Left cardiac atrium (tissue), 4 donors: Measurements from ENCODE around the gene SCRN2. TPM values are rescaled to one million over a fixed set of nuclear protein-coding genes. Genes with fewer than 3 reads are reported as not detected.

ENCODE experiments used
- ATAC-seq, 2 donors: fragments of 200-7000 bp; cut with Tn5 transposase; one replicate each; pipeline ENCODE4 v1.9.1; 2020; ENCODE audit warnings: mild to moderate bottlenecking in 2 of 2, moderate library complexity in 2 of 2
- DNase-seq: peaks from one replicate; pipeline ENCODE4 v3.0.0-alpha.2; 2020
- intact Hi-C, 2 donors: fragments of 100-400 bp; cut with DNase I; formaldehyde crosslinking; loops; one replicate each; pipeline versions ENCODE4 v1.14.1 to v1.15.1; 2022 to 2023
- total RNA-seq, 2 donors: library from RNA; stranded (reverse); fragmentation: NEBNext Ultra II Directional; extraction: Animal tissue kit (Norgen Biotek cat#: 25700); gene quantifications; one replicate each; pipeline ENCODE4 v1.2.1, GENCODE V29; 2021
- donor health status: DM: no; HTN: yes; CAD: no.
- donor health status: DM: no; HTN: yes; CAD: no; lungs with severe emphysema.
- donor health status: DM: yes; HTN: yes; CAD: no.
- donor health status: Dilated cardiomyopathy.

Gene SCRN2
- total RNA-seq, 2 donors from 2014 or later, result 32.2 to 33.6 TPM

GRCh38 chr17:47812146-47812920 is 28.7 kb downstream of the SCRN2 start:
- ATAC-seq, result no peak
- intact Hi-C loops, result no loop called here
- DNase-seq, result no peak

- ATAC-seq (no peak), DNase-seq (no peak)
- intact Hi-C loops, result no loop called here
Observed at GRCh38 chr17:47811709-47812108, 29.4 kb downstream of the SCRN2 start.

- ATAC-seq (peak in 1 of 2 donors; percentile 31), DNase-seq (no peak)
- intact Hi-C loops, result no loop called here
Observed at GRCh38 chr17:47810901-47811635, 30.0 kb downstream of the SCRN2 start.

GRCh38 chr17:47810200-47810821 is 30.8 kb downstream of the SCRN2 start:
- peak in 1 of 2 donors; percentile 75 for ATAC-seq
- no peak for DNase-seq
- intact Hi-C loops, result no loop called here

GRCh38 chr17:47808830-47809480 is 32.1 kb downstream of the SCRN2 start:
- intact Hi-C loops, result loop anchor here in 1 of 2 donors (10.0 kb wide), 1 partner anchor 144 kb away; no protein-coding TSS in a partner anchor
- ATAC-seq (no peak), DNase-seq (no peak)

- no peak for ATAC-seq
- intact Hi-C loops, result loop anchor here in 1 of 2 donors (10.0 kb wide), 1 partner anchor 143 kb away; no protein-coding TSS in a partner anchor
- no peak for DNase-seq
Observed at GRCh38 chr17:47808036-47808829, 32.8 kb downstream of the SCRN2 start.

- ATAC-seq (no peak), DNase-seq (no peak)
- intact Hi-C loops, result loop anchor here in 1 of 2 donors (10.0 kb wide), 1 partner anchor 143 kb away; no protein-coding TSS in a partner anchor
Observed at GRCh38 chr17:47807421-47807820, 33.7 kb downstream of the SCRN2 start.

GRCh38 chr17:47806913-47807255 is 34.2 kb downstream of the SCRN2 start:
- intact Hi-C loops, result loop anchor here in 1 of 2 donors (10.0 kb wide), 1 partner anchor 142 kb away; no protein-coding TSS in a partner anchor
- ATAC-seq (no peak), DNase-seq (no peak)

- intact Hi-C loops, result loop anchor here in 1 of 2 donors (10.0 kb wide), 1 partner anchor 141 kb away; no protein-coding TSS in a partner anchor
- ATAC-seq (no peak), DNase-seq (no peak)
Observed at GRCh38 chr17:47806026-47806912, 34.8 kb downstream of the SCRN2 start.

- ATAC-seq, result no peak
- DNase-seq, result no peak
- intact Hi-C loops, result loop anchor here (5.0 to 10.0 kb wide), 2 partner anchors 107 to 140 kb away; no protein-coding TSS in a partner anchor
Observed at GRCh38 chr17:47804461-47804860, 36.6 kb downstream of the SCRN2 start.

GRCh38 chr17:47803751-47804150 is 37.3 kb downstream of the SCRN2 start:
- intact Hi-C loops, result loop anchor here (5.0 to 10.0 kb wide), 2 partner anchors 106 to 139 kb away; no protein-coding TSS in a partner anchor
- no peak for ATAC-seq
- no peak for DNase-seq

- intact Hi-C loops, result loop anchor here (5.0 to 10.0 kb wide), 2 partner anchors 106 to 138 kb away; no protein-coding TSS in a partner anchor
- DNase-seq, result no peak
Observed at GRCh38 chr17:47803201-47803600, 37.9 kb downstream of the SCRN2 start.

GRCh38 chr17:47802341-47803022 is 38.6 kb downstream of the SCRN2 start:
- ATAC-seq, result peak; percentile 46 to 70
- intact Hi-C loops, result loop anchor here (5.0 to 10.0 kb wide), 2 partner anchors 105 to 138 kb away; no protein-coding TSS in a partner anchor

More at GRCh38 chr17:47803201-47803600, 37.9 kb downstream of the SCRN2 start:
- no peak for ATAC-seq

GRCh38 chr17:47801906-47802305 is 39.2 kb downstream of the SCRN2 start:
- intact Hi-C loops, result loop anchor here (5.0 to 10.0 kb wide), 2 partner anchors 105 to 137 kb away; no protein-coding TSS in a partner anchor
- ATAC-seq (no peak), DNase-seq (no peak)

More at GRCh38 chr17:47802341-47803022, 38.6 kb downstream of the SCRN2 start:
- no peak for DNase-seq

GRCh38 chr17:47801176-47801765 is 39.8 kb downstream of the SCRN2 start:
- ATAC-seq (no peak), DNase-seq (no peak)
- intact Hi-C loops, result loop anchor here (5.0 to 10.0 kb wide), 2 partner anchors 104 to 136 kb away; no protein-coding TSS in a partner anchor

- ATAC-seq (no peak), DNase-seq (no peak)
- intact Hi-C loops, result loop anchor here (5.0 to 10.0 kb wide), 2 partner anchors 103 to 136 kb away; no protein-coding TSS in a partner anchor
Observed at GRCh38 chr17:47800686-47801085, 40.4 kb downstream of the SCRN2 start.
